ENCODE measurements around the gene KDM7A.

KDM7A gene

GRCh38 chr7:140041659-140042385 is 135.0 kb downstream of the KDM7A start:
- Histone ChIP-seq H3K27ac (replicated peaks) (no peak overlapping the region), H3K27me3 (ENCODE audit: insufficient read depth, poor library complexity, severe bottlenecking) (peaks cover 11% of the 10 kb centered on the region), H3K4me3 (replicated peaks; ENCODE audit: insufficient read depth, low read length) (no peak overlapping the region)
- no peak for TF ChIP-seq CTCF (IDR thresholded peaks at IDR 0.05; ENCODE audit: insufficient read depth, low read length)
- TF ChIP-seq SPI1 (IDR thresholded peaks at IDR 0.05; ENCODE audit: borderline replicate concordance, low read depth): no peak
- TF ChIP-seq GABPA (IDR thresholded peaks at IDR 0.05; ENCODE audit: low read depth): no peak
- no peak for TF ChIP-seq POLR2AphosphoS5 (IDR thresholded peaks at IDR 0.05; ENCODE audit: low read depth)
- no peak for TF ChIP-seq REST (IDR thresholded peaks at IDR 0.05; ENCODE audit: insufficient replicate concordance, low read depth)
- no peak for DNase-seq (ENCODE audit: low read depth in 1 of 2, low spot score in 1 of 2)

- TF ChIP-seq CTCF (IDR thresholded peaks at IDR 0.05; ENCODE audit: insufficient read depth, low read length): no peak
- TF ChIP-seq SPI1 (IDR thresholded peaks at IDR 0.05; ENCODE audit: borderline replicate concordance, low read depth): no peak
- TF ChIP-seq POLR2AphosphoS5 (IDR thresholded peaks at IDR 0.05; ENCODE audit: low read depth): no peak
- no peak for TF ChIP-seq GABPA (IDR thresholded peaks at IDR 0.05; ENCODE audit: low read depth)
- TF ChIP-seq REST (IDR thresholded peaks at IDR 0.05; ENCODE audit: insufficient replicate concordance, low read depth): no peak
- no peak for DNase-seq (ENCODE audit: low read depth in 1 of 2, low spot score in 1 of 2)
Measured at GRCh38 chr7:140039896-140040295, 136.9 kb downstream of the KDM7A start.

GRCh38 chr7:140039066-140039465 is 137.7 kb downstream of the KDM7A start:
- no peak for TF ChIP-seq GABPA (IDR thresholded peaks at IDR 0.05; ENCODE audit: low read depth)
- TF ChIP-seq REST (IDR thresholded peaks at IDR 0.05; ENCODE audit: insufficient replicate concordance, low read depth): no peak
- no peak for TF ChIP-seq CTCF (IDR thresholded peaks at IDR 0.05; ENCODE audit: insufficient read depth, low read length)
- no peak for TF ChIP-seq POLR2AphosphoS5 (IDR thresholded peaks at IDR 0.05; ENCODE audit: low read depth)
- TF ChIP-seq SPI1 (IDR thresholded peaks at IDR 0.05; ENCODE audit: borderline replicate concordance, low read depth): no peak
- no peak overlapping the region for H3K4me3 ChIP-seq (replicated peaks; ENCODE audit: insufficient read depth, low read length)
- peaks cover 15% of the 10 kb centered on the region for H3K27me3 ChIP-seq (ENCODE audit: insufficient read depth, poor library complexity, severe bottlenecking)
- DNase-seq (ENCODE audit: low read depth in 1 of 2, low spot score in 1 of 2): no peak
- no peak overlapping the region for H3K27ac ChIP-seq (replicated peaks)

More at GRCh38 chr7:140039896-140040295, 136.9 kb downstream of the KDM7A start:
- Histone ChIP-seq H3K27me3 (ENCODE audit: insufficient read depth, poor library complexity, severe bottlenecking) (peaks cover 15% of the 10 kb centered on the region), H3K4me3 (replicated peaks; ENCODE audit: insufficient read depth, low read length) (no peak overlapping the region), H3K27ac (replicated peaks) (no peak overlapping the region)
